ENCODE data around the gene TRIL. TPM values are rescaled to one million over a fixed set of nuclear protein-coding genes. Genes with fewer than 3 reads are reported as not detected.

Gene TRIL
- total RNA-seq: 1 to 10 TPM in 1 of 4 donors, under 1 TPM in 3; 0.25 to 1.2 (median 0.63) TPM

DNA sequence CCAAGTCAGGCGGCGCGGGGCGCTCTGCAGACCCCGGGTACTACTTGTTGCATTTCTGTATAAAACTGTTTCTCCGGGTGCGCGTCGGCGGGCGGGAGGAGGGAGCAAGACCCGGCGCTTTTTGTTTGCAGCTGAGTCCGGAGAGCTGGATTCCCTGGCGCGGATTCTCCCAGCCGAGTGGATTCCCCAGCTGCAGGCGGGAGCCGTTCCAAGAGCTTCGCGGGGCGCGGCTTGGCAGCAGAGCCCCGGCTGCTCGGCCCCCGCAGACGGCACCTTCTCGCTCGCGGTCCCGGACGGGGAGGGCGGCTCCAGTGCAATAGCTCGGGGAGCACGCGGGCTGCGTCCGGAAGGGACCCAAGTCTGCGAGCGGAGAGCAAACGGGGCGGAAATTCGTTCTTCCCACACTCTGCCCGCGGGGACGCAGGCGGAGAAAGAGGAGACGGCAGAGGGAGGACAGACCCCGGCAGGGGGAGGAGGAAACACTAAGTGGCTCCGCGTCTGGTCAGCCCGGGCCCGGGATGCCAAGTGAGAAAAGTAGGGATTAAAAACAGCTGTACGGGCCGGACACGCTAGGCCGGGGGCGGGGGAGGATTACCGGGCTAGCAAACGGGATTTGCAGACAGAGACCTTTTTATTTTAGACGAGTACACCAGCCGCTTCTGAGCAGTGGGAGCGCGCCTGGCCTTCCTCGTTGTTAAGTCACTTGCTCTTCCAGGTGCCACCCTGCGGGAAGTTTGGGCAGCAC lies at the start of gene TRIL:
Gene TRIL (minus strand): TSS at position 96 of the 745 bp plus-strand sequence. CDS start 284 bp downstream, outside the sequence.
- Histone ChIP-seq H3K9me3 (no peaks in the 10 kb centered on the region), H3K27me3 (peaks cover 13 to 24% (median 20%) of the 10 kb centered on the region in 3 donors), H3K4me1 (peaks cover 14 to 23% of the 10 kb centered on the region in 2 donors), H3K27ac (peak within 1 kb of the TSS; percentile 16 to 62 (median 54)), H3K36me3 (no peaks in the 10 kb centered on the region), H3K4me3 (peak within 1 kb of the TSS; percentile 48 to 85 (median 62))
- in situ Hi-C loops (cut with MboI; ENCODE audit: low sequenced_read_pairs in 4 of 4): loop anchor here in 1 of 4 donors (10.0 kb wide), 1 partner anchor 146 kb away; no protein-coding TSS in a partner anchor
- DNase-seq (peak in 1 of 2 donors; percentile 35), ATAC-seq (no peak)
- TF ChIP-seq CTCF (IDR thresholded peaks at IDR 0.05 in 4 of 5, conservative IDR thresholded peaks at IDR 0.05 in 1 of 5): no peak
- no peak for TF ChIP-seq POLR2A (IDR thresholded peaks at IDR 0.05)
- intact Hi-C loops (cut with DNase I; ENCODE audit: low total_unique reads): loop anchor here (10.0 kb wide), 1 partner anchor 56 kb away; no protein-coding TSS in a partner anchor

- no peak overlapping the region for H3K27ac ChIP-seq
- in situ Hi-C loops (cut with MboI; ENCODE audit: low sequenced_read_pairs in 4 of 4): no loop called here
- no peak for ATAC-seq
These were observed 49.0 kb upstream of the TRIL start for GRCh38 chr7:29007127-29007526.

GRCh38 chr7:29005829-29006228 lies 47.7 kb upstream of the TRIL start:
- ATAC-seq: no peak
- no peaks in the 10 kb centered on the region for H3K27me3 ChIP-seq
- TF ChIP-seq CTCF (IDR thresholded peaks at IDR 0.05 in 4 of 5, conservative IDR thresholded peaks at IDR 0.05 in 1 of 5) (no peak), POLR2A (IDR thresholded peaks at IDR 0.05) (no peak)
- no peaks in the 10 kb centered on the region for H3K9me3 ChIP-seq
- in situ Hi-C loops (cut with MboI; ENCODE audit: low sequenced_read_pairs in 4 of 4) (no loop called here), intact Hi-C loops (cut with DNase I; ENCODE audit: low total_unique reads) (no loop called here)
- H3K36me3 ChIP-seq: no peaks in the 10 kb centered on the region
- DNase-seq: no peak
- H3K27ac ChIP-seq: no peak overlapping the region
- no peak overlapping the region for H3K4me3 ChIP-seq
- no peaks in the 10 kb centered on the region for H3K4me1 ChIP-seq

More at GRCh38 chr7:29007127-29007526, 49.0 kb upstream of the TRIL start:
- Histone ChIP-seq H3K27me3 (no peaks in the 10 kb centered on the region), H3K9me3 (no peaks in the 10 kb centered on the region), H3K4me3 (no peak overlapping the region), H3K36me3 (no peaks in the 10 kb centered on the region), H3K4me1 (peaks cover 0 to under 1% of the 10 kb centered on the region in 2 donors)
- intact Hi-C loops (cut with DNase I; ENCODE audit: low total_unique reads): no loop called here
- no peak for DNase-seq
- TF ChIP-seq CTCF (IDR thresholded peaks at IDR 0.05 in 4 of 5, conservative IDR thresholded peaks at IDR 0.05 in 1 of 5): no peak
- TF ChIP-seq POLR2A (IDR thresholded peaks at IDR 0.05): no peak

DNA sequence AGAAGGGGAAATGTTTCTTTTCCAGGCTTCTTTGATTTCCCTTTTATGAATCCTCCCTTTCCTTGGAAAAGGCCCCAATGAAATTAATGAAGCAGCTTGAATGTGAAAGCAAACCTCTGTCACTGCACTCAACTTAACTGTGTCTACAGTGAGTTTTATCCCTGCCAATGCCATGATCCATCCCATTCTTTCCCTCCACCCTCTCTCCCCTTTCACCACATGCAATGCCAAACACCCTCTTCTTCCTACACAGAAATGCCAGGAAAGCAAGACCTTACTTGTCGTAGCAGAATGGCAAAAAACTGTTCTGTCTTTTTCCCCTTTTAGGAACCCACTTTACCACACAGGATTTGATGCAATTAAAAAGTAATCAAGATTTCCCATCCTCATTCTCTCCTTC lies 47.3 kb upstream of the TRIL start:
- Histone ChIP-seq H3K36me3 (no peaks in the 10 kb centered on the region), H3K4me1 (no peaks in the 10 kb centered on the region), H3K4me3 (no peak overlapping the region), H3K27me3 (no peaks in the 10 kb centered on the region), H3K9me3 (no peaks in the 10 kb centered on the region), H3K27ac (no peak overlapping the region)
- DNase-seq: no peak
- intact Hi-C loops (cut with DNase I; ENCODE audit: low total_unique reads) (no loop called here), in situ Hi-C loops (cut with MboI; ENCODE audit: low sequenced_read_pairs in 4 of 4) (no loop called here)
- ATAC-seq: no peak
- TF ChIP-seq CTCF (IDR thresholded peaks at IDR 0.05 in 4 of 5, conservative IDR thresholded peaks at IDR 0.05 in 1 of 5) (no peak), POLR2A (IDR thresholded peaks at IDR 0.05) (no peak)

All from gastrocnemius medialis (tissue), 4 donors.